Measurements from ENCODE around the gene FILIP1L. TPM values are rescaled to one million over a fixed set of nuclear protein-coding genes. Genes with fewer than 3 reads are reported as not detected.

Gene FILIP1L
- total and polyA plus RNA-seq, 11 donors: 18.2 to 120 (median 77.3) TPM

GRCh38 chr3:100100425-100100824, 13.9 kb downstream of the FILIP1L start:
- intact Hi-C loops (cut with DNase I): loop anchor here in 1 of 10 donors (5.0 kb wide), 1 partner anchor 57 kb away; no protein-coding TSS in a partner anchor
- Histone ChIP-seq H3K27me3 (no peaks in the 10 kb centered on the region), H3K36me3 (no peaks in the 10 kb centered on the region), H3K9me3 (no peaks in the 10 kb centered on the region), H3K4me3 (no peak overlapping the region), H3K4me1 (peaks cover 0 to 68% (median 33%) of the 10 kb centered on the region in 12 donors), H3K27ac (peak overlapping the region in 4 of 12 donors; percentile 2 to 88 (median 82))
- DNase-seq: no peak
- WGBS, 4 donors: 93 to 99% (median 96%) methylated on average over 2 of the region's 2 CpGs
- no peak for TF ChIP-seq POLR2A (IDR thresholded peaks at IDR 0.05)
- TF ChIP-seq, protein P1, sequence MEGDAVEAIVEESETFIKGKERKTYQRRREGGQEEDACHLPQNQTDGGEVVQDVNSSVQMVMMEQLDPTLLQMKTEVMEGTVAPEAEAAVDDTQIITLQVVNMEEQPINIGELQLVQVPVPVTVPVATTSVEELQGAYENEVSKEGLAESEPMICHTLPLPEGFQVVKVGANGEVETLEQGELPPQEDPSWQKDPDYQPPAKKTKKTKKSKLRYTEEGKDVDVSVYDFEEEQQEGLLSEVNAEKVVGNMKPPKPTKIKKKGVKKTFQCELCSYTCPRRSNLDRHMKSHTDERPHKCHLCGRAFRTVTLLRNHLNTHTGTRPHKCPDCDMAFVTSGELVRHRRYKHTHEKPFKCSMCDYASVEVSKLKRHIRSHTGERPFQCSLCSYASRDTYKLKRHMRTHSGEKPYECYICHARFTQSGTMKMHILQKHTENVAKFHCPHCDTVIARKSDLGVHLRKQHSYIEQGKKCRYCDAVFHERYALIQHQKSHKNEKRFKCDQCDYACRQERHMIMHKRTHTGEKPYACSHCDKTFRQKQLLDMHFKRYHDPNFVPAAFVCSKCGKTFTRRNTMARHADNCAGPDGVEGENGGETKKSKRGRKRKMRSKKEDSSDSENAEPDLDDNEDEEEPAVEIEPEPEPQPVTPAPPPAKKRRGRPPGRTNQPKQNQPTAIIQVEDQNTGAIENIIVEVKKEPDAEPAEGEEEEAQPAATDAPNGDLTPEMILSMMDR (IDR thresholded peaks at IDR 0.05): no peak
- ATAC-seq: no peak

DNA sequence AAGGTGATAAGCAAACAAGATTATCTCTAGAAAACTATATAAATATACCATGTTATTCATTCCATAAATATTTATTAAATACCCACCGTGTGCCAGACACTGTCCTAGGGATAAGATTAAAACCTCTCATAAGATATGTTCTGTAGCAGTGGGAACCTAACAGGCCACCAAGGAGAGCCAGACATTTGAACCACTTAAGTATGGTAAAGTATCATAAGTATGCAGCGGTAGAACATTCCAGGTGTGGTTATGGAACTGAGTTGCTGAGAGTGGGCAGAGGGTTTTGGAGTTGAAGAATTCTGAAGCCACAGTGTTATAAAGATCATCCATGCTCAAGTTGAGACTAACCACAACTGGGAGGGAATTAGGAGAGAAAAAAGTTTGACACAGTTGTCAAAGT, 14.7 kb downstream of the FILIP1L start:
- no peak for DNase-seq

GRCh38 chr3:100098784-100099070, 15.6 kb downstream of the FILIP1L start:
- Histone ChIP-seq H3K9me3 (no peaks in the 10 kb centered on the region), H3K27ac (peak overlapping the region; percentile 55 to 88 (median 78)), H3K36me3 (no peaks in the 10 kb centered on the region), H3K4me3 (no peak overlapping the region), H3K27me3 (no peaks in the 10 kb centered on the region), H3K4me1 (peaks cover 0 to 51% (median 29%) of the 10 kb centered on the region in 12 donors)
- no peak for DNase-seq
- intact Hi-C loops (cut with DNase I): no loop called here
- TF ChIP-seq, protein P1 (IDR thresholded peaks at IDR 0.05): no peak
- TF ChIP-seq POLR2A (IDR thresholded peaks at IDR 0.05): no peak
- no peak for ATAC-seq

More for the DNA sequence above, 14.7 kb downstream of the FILIP1L start:
- 47 to 53% (median 52%) methylated on average over 2 of the region's 2 CpGs for WGBS, 4 donors
- H3K27me3 ChIP-seq: no peaks in the 10 kb centered on the region
- ATAC-seq: no peak
- H3K4me3 ChIP-seq: no peak overlapping the region
- H3K36me3 ChIP-seq: no peaks in the 10 kb centered on the region
- TF ChIP-seq, protein P1 (IDR thresholded peaks at IDR 0.05): no peak
- no peak for TF ChIP-seq POLR2A (IDR thresholded peaks at IDR 0.05)
- no peaks in the 10 kb centered on the region for H3K9me3 ChIP-seq
- intact Hi-C loops (cut with DNase I): loop anchor here in 1 of 10 donors (5.0 kb wide), 1 partner anchor 58 kb away; no protein-coding TSS in a partner anchor
- H3K4me1 ChIP-seq: peaks cover 0 to 60% (median 31%) of the 10 kb centered on the region in 12 donors
- H3K27ac ChIP-seq: peak overlapping the region in 11 of 12 donors; percentile 55 to 88 (median 80)

DNA sequence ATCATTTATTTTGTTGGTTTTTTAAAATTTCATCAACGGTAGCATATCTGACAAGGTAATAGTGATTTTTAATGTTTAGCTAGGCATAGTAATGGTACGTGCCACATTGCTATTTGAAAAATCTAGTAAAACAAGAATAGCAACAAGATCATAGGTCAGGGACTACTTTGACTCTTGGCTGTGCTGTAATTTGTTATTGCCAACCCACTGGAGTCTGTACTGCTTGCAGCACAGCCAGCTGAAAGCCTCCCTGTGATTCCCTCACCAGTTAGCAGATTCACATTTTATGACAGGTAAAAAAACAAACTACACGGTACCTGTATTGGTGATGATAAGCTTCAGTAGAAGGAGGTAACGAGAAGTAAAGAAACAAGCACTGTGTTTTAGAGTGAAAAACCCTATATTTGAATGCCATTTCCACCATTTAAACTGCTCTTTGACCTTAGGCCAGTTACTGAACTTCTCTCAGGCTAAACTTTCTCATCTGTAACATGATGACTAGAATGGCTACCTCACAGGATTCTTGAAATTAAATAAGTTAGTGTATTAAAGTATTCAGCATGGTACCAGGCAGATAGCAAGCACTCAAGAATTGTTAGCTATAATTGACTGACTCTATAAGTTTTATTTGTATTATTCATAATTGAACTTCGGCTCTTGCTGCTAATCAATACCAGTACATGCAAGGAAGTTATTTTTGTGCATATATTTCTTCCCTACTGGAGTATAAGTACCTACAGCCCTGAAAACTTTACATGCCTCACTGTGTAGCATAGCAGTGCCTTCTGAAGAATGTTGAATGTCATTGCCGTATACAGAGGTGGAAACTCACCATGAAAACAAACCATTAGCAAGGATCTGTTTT, 16.1 kb downstream of the FILIP1L start:
- WGBS, 4 donors: 50 to 54% (median 52%) methylated on average over 6 of the region's 6 CpGs
- H3K36me3 ChIP-seq: no peaks in the 10 kb centered on the region
- peak in 3 of 5 donors; percentile 36 to 50 (median 39) for DNase-seq
- H3K4me1 ChIP-seq: peaks cover 0 to 45% (median 28%) of the 10 kb centered on the region in 12 donors
- TF ChIP-seq POLR2A (IDR thresholded peaks at IDR 0.05): no peak
- TF ChIP-seq, protein P1 (IDR thresholded peaks at IDR 0.05): no peak
- intact Hi-C loops (cut with DNase I): no loop called here
- no peaks in the 10 kb centered on the region for H3K9me3 ChIP-seq
- peak overlapping the region; percentile 55 to 88 (median 78) for H3K27ac ChIP-seq
- H3K27me3 ChIP-seq: no peaks in the 10 kb centered on the region
- no peak overlapping the region for H3K4me3 ChIP-seq
- peak; percentile 85 to 93 (median 92) for ATAC-seq

Measured in heart left ventricle (tissue), 16 donors.